NOMO-1 treated with DMSO at 0.1 percent for 48 hours (cell line): ENCODE data around the gene PSMD9.

Source experiments
- DNase-seq: peaks from one replicate; lab custom pipeline; 2025; ENCODE audit not compliant: unreplicated experiment; lab: John Stamatoyannopoulos, UW

PSMD9 gene

GRCh38 chr12:121949648-121950397 is 61.2 kb downstream of the PSMD9 start:
- DNase-seq: no peak

- no peak for DNase-seq
Measured at GRCh38 chr12:121953117-121953692, 64.6 kb downstream of the PSMD9 start.

GRCh38 chr12:121953695-121954094 is 65.1 kb downstream of the PSMD9 start:
- no peak for DNase-seq

GRCh38 chr12:121955258-121956237 is 67.0 kb downstream of the PSMD9 start:
- peak; percentile 14 for DNase-seq

GRCh38 chr12:121957861-121958515 is 69.4 kb downstream of the PSMD9 start:
- DNase-seq: no peak

- DNase-seq: no peak
Measured at GRCh38 chr12:121958541-121959240, 70.1 kb downstream of the PSMD9 start.

GRCh38 chr12:121960541-121960940 is 72.0 kb downstream of the PSMD9 start:
- no peak for DNase-seq

GRCh38 chr12:121961195-121961879 is 72.7 kb downstream of the PSMD9 start:
- DNase-seq: no peak

- DNase-seq: no peak
Measured at GRCh38 chr12:121963341-121964018, 74.9 kb downstream of the PSMD9 start.

GRCh38 chr12:121964813-121965643 is 76.4 kb downstream of the PSMD9 start:
- no peak for DNase-seq

GRCh38 chr12:121966959-121967358 is 78.4 kb downstream of the PSMD9 start:
- no peak for DNase-seq
